HEK293T (cell line): ENCODE measurements around the gene SPTLC2.

ENCODE experiments used
- BHLHE40 ChIP-seq: fragments of 450-650 bp; IDR thresholded peaks from 2 replicates; pipeline ENCODE4 v1.6.1; 2016; ENCODE audit warnings: mild to moderate bottlenecking, moderate library complexity, borderline replicate concordance
- ELF4 ChIP-seq: fragments of 450-650 bp; IDR thresholded peaks from 2 replicates; pipeline ENCODE4 v1.6.1; 2017; ENCODE audit warnings: antibody characterized with exemption
- FOXM1 ChIP-seq: fragments of 450-650 bp; IDR thresholded peaks from 2 replicates; pipeline ENCODE4 v1.6.1; 2017; ENCODE audit warnings: mild to moderate bottlenecking, borderline replicate concordance
- HDGF ChIP-seq: fragments of 450-650 bp; IDR thresholded peaks from 2 replicates; pipeline ENCODE4 v1.6.1; 2017; ENCODE audit warnings: antibody characterized with exemption, borderline replicate concordance
- L3MBTL2 ChIP-seq: fragments of 450-650 bp; conservative IDR thresholded peaks from 2 replicates; pipeline ENCODE4 v1.6.1; 2016; ENCODE audit warnings: mild to moderate bottlenecking
- NFRKB ChIP-seq: fragments of 450-650 bp; IDR thresholded peaks from 2 replicates; pipeline ENCODE4 v1.6.1; 2016; ENCODE audit warnings: mild to moderate bottlenecking, moderate library complexity
- PKNOX1 ChIP-seq: fragments of 450-650 bp; IDR thresholded peaks from 2 replicates; pipeline ENCODE4 v1.6.1; 2016
- SP1 ChIP-seq: fragments of 450-650 bp; IDR thresholded peaks from 2 replicates; pipeline ENCODE4 v1.6.1; 2017
- ZNF384 ChIP-seq: fragments of 450-650 bp; IDR thresholded peaks from 2 replicates; pipeline ENCODE4 v1.6.1; 2016

GRCh38 chr14:77561881-77562280 lies 54.6 kb downstream of the SPTLC2 start:
- TF ChIP-seq ZNF384 (no peak), L3MBTL2 (no peak), HDGF (no peak), PKNOX1 (no peak), NFRKB (no peak), ELF4 (no peak), BHLHE40 (no peak), SP1 (no peak), FOXM1 (no peak)
